Measurements from ENCODE around the gene ASB9.

GRCh38 chrX:15269120-15269519, 763 bp downstream of the ASB9 start:
- TF ChIP-seq CTCF (IDR thresholded peaks at IDR 0.05) (no peak), POLR2AphosphoS5 (IDR thresholded peaks at IDR 0.05; ENCODE audit: low read depth, low read length) (no peak), SIN3A (IDR thresholded peaks at IDR 0.05; ENCODE audit: borderline replicate concordance, insufficient read depth, low read depth, low read length) (no peak), TCF7L2 (IDR thresholded peaks at IDR 0.05; ENCODE audit: low read depth, low read length) (no peak)
- TF ChIP-seq, protein P1, sequence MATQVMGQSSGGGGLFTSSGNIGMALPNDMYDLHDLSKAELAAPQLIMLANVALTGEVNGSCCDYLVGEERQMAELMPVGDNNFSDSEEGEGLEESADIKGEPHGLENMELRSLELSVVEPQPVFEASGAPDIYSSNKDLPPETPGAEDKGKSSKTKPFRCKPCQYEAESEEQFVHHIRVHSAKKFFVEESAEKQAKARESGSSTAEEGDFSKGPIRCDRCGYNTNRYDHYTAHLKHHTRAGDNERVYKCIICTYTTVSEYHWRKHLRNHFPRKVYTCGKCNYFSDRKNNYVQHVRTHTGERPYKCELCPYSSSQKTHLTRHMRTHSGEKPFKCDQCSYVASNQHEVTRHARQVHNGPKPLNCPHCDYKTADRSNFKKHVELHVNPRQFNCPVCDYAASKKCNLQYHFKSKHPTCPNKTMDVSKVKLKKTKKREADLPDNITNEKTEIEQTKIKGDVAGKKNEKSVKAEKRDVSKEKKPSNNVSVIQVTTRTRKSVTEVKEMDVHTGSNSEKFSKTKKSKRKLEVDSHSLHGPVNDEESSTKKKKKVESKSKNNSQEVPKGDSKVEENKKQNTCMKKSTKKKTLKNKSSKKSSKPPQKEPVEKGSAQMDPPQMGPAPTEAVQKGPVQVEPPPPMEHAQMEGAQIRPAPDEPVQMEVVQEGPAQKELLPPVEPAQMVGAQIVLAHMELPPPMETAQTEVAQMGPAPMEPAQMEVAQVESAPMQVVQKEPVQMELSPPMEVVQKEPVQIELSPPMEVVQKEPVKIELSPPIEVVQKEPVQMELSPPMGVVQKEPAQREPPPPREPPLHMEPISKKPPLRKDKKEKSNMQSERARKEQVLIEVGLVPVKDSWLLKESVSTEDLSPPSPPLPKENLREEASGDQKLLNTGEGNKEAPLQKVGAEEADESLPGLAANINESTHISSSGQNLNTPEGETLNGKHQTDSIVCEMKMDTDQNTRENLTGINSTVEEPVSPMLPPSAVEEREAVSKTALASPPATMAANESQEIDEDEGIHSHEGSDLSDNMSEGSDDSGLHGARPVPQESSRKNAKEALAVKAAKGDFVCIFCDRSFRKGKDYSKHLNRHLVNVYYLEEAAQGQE (IDR thresholded peaks at IDR 0.05; ENCODE audit: insufficient read depth in 1 of 2, low read depth in 2 of 2, low read length in 1 of 2): no peak
